Activated T-cell treated with anti-CD3 and anti-CD28 coated beads for 4 hours (primary cell): ENCODE measurements around the gene CCDC40.

Source experiments
- DNase-seq: peaks from one replicate; pipeline ENCODE4 v3.0.0-alpha.2; 2020

CCDC40 gene

DNA sequence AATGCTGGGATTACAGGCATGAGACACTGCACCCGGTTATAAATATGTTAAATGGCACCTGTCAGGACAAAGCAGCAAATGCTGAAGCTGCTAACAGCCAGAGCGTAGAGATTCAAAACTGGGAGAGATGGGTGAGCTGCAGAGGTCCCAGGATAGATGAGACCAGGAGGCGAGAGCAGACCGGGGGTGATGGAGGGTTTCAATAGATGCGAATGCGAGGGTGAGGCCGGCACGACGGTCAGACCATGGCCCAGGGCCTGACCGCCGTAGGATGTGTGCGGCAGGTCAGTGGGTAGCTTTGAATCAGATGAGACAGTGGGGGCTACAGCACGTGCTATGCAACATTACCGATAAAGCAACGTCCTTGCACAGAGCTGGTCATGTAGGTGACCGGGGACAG, 14.3 kb downstream of the CCDC40 start:
- DNase-seq = no peak

DNA sequence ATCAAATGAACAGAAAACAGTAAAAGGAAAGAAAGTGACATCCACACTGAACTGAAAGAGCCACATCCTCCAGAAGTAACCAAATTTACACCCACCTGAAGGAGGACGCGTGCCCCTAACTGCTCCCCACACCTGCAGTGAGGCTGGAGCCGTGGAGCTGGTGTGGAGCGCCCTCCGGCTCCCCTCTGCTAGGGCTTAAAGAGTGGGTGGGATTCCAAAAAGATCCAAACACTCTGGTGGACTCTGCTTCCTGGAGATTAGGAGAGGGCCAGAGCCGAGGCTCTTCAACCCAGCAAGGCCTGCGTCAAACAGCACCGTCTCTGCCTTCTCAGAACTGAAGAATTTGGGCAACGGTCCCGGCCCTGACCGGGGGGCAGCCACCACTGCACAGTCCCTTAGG, 15.2 kb downstream of the CCDC40 start:
- DNase-seq = no peak

DNA sequence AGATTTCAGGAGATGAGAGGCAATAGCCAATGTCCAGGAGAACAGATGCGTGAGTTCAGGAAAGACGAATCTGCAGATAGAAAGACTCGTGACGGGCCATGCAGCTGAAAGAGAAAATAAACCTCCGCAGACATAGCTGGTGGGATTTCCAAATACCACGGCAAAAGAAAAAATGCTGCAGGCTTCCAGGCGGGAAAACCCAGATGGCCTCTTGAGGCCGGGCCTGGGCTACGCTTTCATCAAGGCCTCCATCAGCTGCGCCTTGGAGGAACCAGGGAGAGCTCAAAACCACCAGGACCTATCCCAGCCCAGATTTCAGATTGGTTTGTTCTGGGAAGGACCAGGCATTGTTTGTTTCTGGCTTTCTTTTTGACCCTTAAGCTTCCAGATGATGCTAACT, 16.7 kb downstream of the CCDC40 start:
- DNase-seq = no peak

DNA sequence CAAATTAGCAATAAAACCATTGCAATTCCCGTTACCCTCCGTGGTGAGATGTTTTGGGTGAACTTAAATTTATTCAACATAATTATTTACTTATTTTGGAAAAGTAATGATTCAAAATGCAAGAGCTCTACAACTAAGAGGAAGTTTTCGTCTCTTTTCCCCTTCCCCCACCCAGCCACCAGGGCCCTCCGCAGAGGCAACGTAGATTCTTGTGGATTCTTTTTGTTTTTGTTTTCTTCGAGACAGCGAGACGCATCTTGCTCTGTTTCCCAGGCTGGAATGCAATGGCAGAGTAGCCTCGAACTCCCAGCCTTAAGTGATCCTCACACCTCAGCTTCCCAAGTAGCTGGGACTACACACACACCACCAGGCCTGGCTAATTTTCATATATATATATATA, 19.2 kb downstream of the CCDC40 start:
- no peak for DNase-seq

DNA sequence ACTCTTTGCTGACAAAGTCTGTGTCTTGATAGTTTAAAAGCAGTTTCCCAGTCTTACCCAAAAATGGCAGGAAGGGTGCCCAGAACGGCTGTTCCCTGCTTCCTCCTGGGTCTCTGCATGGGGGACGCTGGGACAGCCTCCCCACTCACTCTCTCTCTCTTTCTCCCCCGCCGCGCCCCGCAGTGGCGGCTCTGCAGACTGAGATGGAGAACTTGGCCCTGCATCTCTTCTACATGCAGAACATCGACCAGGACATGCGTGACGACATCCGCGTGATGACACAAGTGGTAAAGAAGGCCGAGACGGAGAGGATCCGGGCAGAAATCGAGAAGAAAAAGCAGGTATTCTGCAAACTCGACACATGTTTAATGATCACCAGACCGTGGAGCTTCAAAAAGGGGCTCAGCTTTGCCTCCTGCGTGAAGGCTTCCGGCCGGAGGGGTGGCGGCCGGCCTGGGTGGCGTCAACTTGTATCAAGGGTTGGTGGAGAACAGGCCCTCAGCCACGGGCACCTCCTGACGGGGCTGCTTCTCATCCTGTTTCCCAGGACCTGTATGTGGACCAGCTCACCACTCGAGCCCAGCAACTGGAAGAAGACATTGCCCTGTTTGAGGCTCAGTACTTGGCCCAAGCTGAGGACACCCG, 22.0 kb downstream of the CCDC40 start:
- DNase-seq = no peak

DNA sequence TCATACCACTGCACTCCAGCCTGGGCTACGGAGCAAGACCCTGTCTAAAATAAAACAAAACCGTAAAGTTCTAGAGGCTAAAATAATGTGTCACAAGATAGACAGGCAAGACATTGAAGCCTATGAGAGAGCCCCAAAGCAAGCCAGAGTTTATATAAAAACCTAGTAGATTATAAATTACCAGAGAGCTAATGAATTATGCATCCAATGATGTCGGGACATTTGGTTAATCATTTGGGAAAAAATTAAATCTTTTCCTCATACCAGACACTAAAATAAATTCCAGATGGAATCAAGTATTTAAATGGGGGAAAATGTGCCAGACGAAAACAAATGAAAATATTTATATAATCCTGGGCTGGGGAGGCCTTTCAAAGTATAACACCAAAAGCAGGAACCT, 24.2 kb downstream of the CCDC40 start:
- DNase-seq = no peak

DNA sequence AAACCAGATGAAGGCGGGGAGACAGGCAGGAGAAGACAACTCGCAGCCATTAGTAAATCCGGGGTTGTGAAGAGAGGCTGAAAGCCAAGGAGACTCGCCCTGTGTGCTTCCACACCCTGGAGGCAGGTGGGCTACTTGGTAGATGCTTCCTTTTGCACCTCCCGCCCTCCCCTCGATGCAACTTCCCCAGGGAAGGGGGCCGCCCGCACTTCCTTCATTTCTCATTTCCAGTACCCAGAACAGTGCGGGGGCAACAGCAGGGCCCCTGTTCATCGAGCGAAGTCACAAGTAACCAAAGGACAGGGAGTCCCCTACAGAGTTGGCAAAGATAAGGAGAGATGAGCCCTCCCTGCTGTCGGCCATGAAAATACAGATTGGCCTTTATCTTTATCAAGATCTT, 25.0 kb downstream of the CCDC40 start:
- DNase-seq = no peak

DNA sequence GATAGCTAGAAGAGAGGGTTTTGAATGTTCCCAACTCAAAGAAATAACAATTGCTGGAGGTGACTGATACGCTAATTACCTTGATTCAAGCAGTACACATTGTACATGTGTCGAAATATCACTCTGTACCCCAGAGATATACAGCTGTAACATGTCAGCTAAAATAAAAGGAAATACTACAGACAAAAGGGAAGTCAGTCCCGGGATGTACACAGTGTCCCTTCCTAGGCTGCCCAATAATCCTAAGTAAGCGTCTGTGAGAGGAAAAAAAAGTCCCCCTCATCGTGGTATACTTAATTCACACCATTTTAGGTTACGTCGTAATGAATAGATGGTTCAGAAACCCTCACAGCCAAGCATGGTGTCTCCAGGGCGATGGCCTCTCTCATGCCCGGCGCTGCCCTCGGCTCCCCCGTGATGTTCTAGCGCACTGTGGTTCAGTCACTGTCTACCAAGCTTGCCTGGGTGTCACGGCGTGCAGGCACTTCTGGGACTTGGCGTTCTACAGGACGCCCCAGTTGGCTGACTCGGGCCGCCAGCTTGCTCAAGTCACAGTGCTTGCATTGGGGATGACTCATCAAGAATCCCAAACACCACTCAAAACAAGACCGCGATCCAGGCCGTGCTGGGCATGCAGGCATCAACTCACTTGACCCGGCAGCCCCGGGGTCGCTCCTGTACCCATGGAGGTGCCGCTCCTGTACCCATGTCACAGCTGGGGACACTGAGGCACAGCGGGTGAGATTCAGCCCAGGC, 27.6 kb downstream of the CCDC40 start:
- no peak for DNase-seq

DNA sequence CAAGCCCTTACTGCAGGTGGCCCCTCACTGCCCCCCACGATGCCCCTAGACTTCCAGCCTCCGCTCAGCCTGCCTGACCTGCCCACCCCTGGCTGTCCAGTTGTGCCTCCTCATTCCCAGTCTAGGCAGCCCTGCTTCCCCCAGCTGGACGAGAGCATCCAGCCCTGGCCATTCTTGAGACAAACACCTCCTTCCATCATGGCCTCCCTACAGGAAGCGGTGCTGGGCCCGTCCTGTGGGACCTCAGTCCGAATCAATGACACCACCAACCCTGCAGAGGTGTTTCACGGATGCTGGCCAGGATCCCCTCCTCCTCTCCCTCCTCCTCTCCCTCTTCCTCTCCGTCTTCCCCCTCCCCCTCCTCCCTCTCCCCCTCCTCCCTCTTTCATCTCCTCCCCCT, 28.3 kb downstream of the CCDC40 start:
- no peak for DNase-seq

DNA sequence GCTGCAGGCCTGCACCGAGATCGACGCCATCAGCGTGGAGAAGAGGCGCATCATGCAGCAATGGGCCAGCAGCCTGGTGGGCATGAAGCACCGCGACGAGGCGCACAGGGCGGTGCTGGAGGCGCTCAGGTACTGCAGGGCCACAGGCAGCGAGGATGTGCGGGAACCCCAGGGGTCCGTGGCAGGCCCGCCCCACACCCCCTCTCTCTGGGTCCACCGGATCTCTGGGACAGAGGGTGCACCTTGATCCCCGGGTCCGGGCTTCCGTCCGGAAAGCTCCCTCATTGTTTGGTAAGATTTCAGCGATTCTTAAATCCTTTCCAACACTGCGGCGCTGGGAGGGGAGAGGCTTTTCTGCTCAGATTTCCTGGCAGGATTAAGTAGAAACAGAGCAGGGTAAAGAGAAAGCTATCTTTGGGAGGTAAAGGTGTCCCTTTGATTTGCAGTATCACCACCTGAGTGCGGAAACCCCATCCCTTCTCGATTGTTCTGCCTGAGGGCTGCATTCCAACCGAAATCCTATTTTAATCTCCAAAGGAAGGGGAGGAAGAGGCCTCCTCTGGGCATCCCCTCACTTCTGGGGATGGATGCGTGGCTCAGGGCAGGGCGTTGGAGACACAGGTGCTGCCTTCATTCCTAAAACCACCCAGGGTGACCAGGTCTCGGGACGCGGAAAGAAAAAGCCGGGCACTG, 29.2 kb downstream of the CCDC40 start:
- no peak for DNase-seq

DNA sequence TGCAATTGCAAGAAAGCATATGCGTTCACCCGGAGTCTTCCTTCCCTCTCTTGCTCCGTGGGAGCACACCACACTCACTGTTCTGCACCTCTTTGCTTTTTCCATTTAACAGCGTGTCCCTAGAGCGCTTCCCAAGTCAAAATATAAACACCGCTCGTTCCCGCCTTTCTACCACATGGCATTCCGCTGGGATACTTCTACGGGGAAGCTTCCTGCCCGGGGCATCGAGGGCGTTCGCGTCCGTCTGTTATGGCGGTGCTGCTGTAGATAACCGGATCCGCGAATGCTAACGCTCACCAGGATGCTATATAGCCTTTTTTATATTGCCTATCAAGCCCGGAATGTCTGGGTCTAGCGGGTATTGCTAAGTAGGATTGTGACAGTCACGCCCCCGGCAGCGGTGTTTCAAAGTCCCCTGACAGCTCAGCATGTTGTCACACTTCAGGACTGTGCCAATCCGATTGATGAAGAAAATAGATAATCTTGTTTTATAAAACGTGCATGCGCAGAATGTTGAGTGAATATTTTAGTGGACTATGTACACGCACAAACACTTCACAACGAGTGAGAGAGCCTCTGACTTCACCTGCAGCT, 31.0 kb downstream of the CCDC40 start:
- no peak for DNase-seq

DNA sequence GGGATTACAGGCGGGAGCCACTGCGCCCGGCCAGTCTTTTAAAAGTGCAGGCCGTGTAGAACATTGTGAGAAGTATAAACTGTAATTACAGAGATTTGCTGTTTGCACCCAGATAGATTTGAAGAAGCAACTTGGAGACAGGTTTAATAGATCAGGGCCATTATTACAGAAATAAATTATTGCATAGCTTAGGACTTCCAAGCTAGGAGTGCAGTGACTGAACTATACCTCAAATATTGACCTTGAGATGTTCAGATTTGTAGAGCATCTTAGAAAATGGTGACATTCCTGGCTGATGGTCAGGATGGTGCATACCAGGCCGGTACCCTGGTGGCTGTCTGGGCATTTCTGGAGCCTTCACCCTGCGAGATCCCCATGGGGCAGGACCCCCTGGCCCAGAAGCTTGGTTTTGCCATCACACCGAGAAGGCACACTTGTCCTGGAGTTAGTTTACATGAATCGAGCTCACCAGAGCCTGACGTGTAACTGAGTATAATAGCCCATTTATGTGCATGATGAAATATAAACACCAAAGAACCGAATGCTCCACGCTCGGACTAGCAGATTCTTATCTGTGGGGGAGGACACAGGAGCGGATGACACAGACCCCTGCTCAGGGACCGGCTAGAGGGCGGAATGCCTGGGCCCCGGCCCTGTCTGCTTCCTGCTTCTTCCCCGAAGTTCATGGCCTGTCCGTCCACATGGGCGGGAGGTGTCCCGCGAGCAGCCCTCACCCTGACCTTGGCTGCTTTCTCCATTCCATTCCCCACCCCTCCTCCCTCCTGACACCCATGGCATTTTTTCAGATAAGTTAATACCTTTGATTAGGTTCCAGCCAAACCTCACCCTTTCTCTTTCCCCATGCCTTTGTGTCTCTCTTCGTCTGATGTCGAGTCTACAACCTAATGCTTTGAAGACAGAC, 32.1 kb downstream of the CCDC40 start:
- DNase-seq = no peak

DNA sequence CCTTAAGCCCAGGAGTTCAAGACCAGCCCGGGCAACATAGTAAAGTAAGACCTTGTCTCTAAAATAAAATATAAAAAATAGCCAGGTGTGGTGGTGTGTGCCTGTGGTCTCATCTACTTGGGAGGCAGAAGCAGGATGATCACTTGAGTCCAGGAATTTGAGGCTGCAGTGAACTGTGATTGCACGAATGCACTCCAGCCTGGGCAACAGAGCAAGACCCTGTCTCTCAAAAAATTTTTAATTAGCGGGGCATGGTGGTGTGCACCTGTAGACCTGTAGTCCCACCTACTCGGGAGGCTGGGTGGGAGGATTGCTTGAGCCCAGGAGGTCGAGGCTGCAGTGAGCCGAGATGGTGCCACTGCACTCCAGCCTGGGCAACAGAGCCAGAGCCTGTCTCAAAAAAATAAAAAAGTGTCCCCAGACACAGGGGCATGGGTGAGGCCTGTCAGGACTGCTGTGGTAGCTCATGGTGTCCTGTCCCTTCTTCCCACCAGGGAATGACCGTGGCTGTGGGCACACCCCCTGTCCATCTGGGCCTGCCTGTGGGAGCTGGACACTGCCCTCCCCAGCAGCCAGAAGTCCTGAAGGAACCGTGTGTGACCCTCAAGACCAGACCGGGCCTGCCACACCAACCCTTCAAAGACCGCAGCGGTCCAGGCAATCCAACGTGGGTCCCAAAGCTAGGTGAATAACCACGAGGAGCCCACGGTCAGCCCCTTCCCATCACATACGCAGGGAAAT, 34.1 kb downstream of the CCDC40 start:
- no peak for DNase-seq

DNA sequence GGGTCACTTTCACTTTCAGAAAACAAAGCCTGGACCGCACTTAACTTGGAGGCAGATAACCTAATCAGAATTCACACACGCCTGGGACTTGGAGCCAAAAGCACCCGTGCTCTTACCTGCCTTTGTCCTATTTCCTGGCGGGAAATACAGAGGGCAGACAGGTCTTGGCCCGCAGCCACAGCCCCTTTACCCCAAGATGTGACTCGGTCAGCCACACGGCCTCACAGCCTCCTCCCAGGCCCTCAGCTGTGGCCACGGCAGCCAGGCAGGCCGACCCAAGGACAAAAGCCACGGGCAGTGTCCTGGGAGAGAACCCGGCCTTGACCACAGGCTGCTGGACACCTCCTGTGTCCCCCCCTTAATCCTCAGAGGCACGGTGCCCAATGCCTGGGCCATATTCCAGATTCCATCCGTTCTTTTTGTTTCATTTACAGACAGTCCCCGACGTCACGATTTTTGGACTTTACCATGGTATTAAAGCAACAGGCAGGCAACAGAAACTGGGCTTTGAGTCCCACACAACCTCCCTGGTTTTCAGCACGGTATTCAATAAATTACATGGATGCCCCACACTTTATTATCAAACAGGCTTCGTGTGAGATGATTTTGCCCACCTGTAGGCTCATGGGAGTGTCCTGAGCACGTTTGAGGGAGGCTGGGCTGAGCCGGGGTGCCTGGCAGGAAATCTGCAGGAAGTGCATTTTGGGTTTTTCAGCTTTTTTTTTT, 34.8 kb downstream of the CCDC40 start:
- DNase-seq = no peak

DNA sequence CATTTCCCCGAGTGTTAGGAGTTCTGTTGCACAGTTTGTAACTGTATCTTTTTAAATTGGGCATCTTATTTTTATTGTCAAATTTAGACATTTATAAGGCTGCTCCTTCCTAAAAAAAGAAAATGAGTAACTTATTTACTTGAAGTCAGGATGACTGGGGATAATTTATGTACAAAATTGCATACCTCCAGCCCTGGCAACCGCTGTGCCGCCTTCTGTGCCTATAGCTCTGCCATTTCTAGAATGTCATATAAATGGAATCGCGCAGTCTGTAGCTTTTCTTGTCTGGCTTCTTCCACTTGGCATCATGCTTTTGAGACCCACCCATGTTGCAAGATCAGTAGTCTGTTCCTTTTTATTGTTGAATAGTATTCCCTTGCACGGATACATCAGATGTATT, 36.0 kb downstream of the CCDC40 start:
- no peak for DNase-seq

DNA sequence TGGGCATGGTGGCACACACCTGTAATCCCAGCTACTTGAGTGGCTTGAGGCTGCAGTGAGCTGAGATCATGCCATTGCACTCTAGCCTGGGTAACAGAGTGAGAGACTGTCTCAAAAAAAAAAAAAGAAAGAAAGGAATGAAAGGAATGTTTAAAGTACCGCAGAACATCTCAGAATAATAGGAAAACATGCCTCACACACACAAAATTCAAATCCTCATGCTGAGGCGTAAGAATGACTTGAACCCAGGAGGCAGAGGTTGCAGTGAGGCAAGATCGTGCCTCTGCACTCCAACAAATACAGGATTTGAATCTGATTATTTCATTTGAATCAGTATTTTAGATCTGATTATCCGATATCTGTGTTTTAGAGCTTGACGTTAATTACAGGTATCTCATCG, 43.6 kb downstream of the CCDC40 start:
- DNase-seq = no peak

DNA sequence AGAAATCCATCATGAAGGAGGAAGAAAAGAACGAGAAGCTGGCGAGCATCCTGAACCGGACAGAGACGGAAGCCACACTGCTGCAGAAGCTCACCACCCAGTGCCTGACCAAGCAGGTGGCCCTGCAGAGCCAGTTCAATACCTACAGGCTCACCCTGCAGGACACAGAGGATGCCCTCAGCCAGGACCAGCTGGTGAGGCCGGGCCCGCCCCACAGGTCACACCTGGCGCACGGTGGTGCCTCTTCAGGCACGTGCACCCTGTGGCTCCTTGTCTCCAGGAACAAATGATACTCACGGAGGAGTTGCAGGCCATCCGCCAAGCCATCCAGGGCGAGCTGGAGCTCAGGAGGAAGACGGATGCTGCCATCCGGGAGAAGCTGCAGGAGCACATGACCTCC, 45.2 kb downstream of the CCDC40 start:
- no peak for DNase-seq

DNA sequence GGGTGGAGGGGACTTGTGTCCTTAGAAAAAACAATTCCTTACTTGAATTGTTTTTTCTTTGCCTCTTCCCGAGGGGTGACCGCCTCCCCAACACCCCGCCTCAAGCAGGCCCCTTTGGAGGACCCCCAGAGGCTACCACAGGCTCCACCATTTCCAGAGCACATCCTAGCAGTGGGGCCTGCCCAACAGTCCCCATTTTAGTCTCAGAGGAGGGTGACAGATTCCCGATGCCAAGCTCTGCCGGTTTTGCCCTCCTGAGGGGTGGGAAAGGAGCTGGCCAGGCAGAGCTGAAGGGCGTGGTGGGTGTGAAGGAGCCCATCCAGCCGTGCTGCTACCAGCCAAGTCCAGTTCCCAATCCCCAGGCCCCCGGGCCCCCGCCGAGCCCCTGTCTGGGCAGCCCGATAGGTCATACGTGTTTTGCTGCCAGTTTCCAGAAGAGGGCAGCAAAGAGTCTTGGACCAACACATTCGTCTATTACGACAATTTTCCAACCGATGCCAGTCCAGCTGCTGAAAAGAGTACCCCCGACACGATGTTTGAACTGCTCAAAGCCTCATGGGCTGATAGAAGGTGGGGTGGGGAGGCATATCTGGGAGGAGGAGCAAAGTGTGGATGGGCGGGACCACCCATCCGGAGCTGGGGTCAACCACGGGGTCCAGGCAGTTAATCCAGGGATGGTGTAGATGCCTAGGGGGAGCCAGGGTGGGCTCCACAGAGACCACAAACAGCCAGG, 46.1 kb downstream of the CCDC40 start:
- peak; percentile 51 for DNase-seq

DNA sequence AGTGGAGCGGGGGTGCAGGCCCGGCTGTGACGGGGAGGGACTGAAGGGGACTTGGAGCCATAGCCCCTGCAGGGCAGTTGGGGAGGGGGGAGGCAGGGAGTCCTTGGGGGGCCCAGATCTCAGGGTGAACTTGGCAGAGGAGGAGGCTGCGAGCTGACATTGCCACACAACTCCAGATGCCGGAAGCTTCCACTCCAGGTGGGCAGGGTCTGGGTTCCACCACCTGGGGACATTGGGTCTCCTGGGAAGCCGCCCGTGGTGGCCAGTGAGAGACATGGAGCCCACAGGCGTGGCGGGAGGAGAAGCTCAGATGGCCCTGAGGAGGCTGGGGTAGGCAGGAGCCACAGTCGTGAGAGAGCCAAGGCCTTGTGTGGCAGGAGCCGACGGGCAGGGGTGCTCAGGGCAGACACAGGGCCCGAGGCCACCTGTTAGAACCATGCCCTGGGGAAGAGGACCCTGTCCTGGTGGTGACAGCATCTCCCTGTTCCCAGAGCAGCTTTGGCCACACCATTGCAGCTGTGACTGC, 46.8 kb downstream of the CCDC40 start:
- no peak for DNase-seq

DNA sequence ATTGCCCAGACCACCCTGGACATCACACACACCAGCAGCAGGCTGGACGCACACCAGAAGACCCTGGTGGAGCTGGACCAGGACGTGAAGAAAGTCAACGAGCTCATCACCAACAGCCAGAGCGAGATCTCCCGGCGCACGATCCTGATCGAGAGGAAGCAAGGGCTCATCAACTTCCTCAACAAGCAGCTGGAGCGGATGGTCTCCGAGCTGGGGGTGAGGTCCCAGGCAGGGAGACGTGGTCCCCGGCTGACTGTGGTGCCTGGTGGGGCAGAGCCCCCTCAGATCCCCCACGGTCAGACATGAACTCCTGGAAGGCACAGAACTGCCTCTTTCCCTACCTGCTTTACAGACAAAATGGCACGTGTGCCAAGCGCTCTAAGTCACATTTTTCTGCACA, 48.3 kb downstream of the CCDC40 start:
- DNase-seq = no peak
